HG02763 (cell line): ENCODE results near the gene GXYLT1.
"Not testable (repeated sequence)": the region's sequence is repeated elsewhere in the genome, so short reads cannot be mapped to it uniquely, and the experiment has no call there.

Source experiments
- ATAC-seq: cut with Tn5 transposase; IDR thresholded peaks from one replicate; pipeline ENCODE4 v1.9.1; 2021; ENCODE audit warnings: mild to moderate bottlenecking, moderate library complexity; ENCODE audit not compliant: unreplicated experiment

Gene GXYLT1, protein sequence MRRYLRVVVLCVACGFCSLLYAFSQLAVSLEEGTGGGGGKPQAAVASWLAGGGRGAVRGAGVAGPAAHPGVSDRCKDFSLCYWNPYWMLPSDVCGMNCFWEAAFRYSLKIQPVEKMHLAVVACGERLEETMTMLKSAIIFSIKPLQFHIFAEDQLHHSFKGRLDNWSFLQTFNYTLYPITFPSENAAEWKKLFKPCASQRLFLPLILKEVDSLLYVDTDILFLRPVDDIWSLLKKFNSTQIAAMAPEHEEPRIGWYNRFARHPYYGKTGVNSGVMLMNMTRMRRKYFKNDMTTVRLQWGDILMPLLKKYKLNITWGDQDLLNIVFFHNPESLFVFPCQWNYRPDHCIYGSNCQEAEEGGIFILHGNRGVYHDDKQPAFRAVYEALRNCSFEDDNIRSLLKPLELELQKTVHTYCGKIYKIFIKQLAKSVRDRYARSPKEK

DNA sequence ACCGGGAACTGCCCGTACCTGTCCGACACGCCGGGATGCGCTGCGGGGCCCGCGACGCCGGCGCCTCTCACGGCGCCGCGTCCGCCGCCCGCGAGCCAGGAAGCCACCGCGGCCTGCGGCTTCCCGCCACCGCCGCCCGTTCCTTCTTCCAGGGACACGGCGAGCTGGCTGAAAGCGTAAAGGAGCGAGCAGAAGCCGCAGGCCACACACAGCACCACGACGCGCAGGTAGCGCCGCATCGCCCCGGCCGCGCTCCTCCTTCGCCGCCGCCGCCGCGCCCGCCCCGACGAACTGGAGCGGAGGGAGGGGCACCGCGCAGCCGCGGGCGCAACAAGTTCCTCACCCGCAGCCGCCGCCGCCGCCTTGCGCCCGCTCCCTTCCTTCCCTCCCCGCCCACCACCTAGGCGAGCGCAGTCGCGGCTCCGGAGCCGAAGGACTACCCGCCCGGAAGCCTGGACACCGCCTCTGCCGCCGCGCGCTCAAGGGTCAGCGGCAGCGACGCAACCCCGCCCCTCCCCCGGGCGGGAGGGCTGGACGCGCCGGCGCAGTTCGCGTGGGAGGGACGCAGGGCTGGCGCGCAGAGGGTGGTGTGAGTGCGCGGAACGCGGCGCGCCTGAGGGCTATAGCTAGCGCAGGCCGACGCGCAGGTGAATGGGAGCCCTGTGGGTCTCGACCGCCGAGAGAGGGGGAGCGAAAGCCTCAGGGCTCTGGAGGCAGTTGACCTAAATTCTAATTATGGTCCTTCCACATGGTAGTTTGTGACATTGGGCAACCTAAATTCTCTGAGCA is at the start of gene GXYLT1:
Gene GXYLT1, minus strand, starts transcription at position 467 of the 789 bp plus-strand sequence. Its CDS starts 228 bp downstream, at position 239.
- peak; percentile 93 for ATAC-seq

DNA sequence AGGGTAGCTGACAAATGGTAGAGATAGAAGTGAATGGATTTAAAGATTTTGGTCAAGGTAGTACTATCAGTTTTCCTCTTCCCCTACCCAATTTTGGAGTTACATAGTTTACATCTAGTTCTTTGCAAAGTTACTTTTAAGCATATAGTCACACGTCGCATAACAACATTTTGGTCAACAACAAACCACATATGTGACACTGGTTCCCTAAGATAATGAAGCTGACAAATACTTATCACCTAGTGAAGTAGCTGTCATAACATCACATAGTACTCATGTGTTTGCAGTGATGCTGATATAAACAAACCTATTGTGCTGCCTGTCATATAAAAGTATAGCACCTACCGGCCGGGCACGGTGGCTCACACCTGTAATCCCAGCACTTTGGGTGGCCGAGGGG is 48.0 kb upstream of the GXYLT1 start:
- ATAC-seq: no peak

DNA sequence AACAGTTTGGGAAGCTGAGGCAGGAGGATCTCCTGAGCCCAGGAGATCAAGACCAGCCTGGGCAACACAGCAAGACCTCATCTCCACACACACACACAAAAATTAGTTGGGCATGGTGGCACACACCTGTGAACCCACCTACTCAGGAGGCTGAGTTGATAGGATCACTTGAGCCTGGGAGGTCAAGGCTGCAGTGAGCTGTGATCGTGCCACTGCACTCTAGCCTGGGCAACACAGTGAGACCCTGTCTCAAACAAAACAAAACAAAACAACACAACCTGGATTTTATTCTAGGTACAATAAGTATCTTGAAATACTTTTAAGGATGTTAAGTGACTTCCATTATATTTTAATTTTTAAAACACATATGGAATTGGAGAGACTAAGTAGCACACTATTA is 47.6 kb upstream of the GXYLT1 start:
- ATAC-seq: no peak

DNA sequence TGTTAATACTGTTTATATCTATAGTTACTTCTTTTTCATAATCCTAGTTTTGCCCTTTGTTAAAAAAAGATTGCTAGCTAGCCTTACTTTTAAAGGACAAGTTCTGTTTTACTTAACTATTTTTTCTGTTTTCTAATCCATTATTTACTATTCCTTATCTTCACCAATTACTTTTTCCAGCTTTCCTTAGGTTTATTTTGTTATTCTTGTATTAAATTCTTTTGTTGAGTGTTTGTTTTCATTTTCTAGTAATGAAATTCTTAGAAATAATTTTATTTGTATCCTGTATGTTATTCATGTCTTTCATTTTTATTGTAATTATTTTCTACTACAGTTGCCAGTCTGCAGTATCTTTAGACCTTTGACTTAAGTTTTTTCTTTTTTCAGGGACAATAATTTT is 45.7 kb upstream of the GXYLT1 start:
- ATAC-seq: no peak

DNA sequence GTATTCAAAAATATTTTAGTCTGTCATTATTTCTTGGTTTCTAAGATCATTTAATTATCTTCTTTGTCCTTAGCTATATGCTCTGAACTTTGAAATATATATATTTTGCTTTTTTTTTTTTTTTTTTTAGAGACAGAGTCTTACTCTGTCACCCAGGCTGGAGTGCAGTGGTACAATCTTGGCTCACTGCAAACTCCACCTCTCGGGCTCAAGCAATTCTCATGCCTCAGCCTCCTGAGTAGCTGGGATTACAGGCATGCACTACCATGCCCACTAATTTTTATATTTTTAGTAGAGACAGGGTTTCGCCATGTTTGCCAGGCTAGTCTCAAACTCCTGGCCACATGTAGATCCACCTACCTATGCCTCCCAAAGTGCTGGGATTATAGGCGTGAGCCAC is 43.6 kb upstream of the GXYLT1 start:
- not testable (repeated sequence) for ATAC-seq

DNA sequence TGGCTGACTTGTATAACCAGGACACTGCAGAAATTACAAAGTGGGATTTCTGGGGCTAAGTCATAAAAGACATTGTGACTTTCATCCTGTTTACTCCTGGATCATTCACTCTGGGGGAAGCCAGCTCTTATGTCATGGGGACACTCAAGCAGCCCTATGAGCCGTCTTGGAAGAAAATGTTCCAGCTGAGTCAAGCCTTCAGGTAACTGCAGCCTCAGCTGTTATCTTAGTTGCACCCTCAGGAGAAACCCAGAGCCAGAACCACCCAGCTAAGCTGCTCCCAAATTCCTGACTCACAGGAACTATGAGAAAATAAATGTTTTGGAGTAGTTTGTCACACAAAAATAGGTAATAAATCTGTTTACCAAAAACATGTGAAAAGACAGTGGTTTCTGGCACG is 43.1 kb upstream of the GXYLT1 start:
- no peak for ATAC-seq

DNA sequence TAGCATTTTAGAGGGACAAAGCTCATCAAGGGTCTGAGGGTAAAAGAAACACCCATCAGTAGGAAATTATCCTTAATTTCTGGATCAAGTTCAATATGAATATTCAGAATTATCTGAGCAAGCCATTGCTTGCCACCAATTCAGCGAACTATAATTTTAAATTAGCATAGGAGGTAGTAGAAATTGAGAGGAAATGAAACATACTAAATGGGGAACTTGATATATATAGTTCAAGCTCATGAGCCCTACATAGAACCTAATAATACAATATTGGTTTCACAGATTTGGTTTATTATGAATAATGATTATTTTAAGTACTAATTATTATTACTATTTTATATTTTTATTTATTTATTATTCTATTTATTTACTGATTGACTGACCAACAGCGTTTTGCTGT is 42.1 kb upstream of the GXYLT1 start:
- no peak for ATAC-seq

DNA sequence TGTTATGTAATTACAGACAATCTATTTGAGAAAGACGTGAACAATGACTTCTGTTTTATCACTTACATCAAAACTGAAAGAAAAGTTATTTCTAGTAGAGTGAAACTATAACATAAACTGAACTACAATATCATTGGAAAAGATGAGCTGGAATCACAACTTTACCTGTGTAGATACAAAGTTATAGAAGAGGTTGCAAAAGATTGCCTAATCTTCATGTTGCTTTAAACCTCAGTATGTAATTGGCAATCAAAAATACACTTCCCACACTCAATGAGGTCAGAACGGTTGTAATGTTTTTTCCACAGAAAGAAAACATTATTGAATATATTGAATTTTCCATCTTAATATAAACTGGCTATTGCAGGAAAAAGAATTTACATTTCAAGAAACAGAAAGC is 37.7 kb upstream of the GXYLT1 start:
- no peak for ATAC-seq

DNA sequence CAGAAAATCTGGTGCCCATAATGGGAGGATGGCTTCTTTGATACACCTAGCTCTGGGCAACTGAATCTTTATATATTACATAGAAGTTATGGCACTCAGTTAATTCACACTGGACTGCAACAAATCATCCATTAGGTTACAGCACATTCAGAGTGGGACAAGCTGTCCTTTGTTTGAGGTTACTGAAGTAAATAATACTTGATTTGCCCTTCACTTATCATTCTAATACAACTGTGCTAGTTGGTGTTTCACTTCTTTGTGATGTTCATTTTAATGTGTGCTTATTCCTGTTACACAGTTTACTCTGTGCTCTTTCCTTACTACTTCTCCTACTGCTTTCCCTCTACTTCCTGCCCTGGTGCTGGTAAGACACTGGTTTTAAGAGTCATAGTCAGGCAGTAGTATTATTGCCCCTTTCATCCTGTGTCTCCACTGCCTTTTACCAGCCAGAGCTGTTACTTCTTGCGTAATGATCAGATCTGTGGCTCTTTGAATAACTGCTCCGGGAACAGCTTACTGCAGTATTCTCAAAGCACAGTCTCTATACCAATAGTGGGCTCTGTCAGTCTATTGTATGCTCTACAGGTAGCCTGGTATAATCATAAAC is 36.4 kb upstream of the GXYLT1 start:
- ATAC-seq: no peak

DNA sequence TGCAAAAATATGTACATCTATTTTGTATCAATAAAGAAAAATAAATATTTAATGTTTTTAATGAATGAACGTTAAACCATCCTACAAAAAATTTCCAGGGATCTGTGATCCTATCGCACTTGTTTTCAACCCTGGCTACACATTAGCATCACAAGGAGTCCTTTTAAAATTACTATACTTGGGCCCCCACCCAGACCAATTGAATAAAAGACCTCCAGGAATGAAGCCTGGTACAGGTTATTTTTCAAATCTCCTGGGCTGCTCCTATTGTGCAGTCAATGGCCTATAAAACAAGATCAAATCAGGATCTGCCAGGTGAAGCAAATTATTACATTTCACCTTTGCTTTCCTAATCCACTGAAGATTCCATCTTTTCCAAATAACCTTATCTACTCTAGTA is 33.4 kb upstream of the GXYLT1 start:
- ATAC-seq: no peak

DNA sequence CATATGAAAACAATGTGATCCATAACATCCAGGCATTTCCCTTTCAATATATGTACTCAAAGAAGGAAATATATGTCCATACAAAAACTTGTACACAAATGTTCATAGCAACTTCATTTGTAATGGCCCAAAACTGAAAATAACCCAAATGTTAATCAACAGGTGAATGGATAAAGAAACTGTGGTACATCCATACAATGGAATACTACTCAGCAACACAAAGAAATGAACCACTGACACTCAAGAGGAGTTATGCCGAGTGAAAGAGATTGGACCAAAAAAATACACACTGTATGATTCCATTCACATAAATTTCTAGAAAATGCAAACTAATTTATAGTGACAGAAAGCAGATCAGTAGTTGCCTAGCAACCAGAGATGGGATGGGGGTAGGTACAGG is 30.3 kb upstream of the GXYLT1 start:
- ATAC-seq: no peak

DNA sequence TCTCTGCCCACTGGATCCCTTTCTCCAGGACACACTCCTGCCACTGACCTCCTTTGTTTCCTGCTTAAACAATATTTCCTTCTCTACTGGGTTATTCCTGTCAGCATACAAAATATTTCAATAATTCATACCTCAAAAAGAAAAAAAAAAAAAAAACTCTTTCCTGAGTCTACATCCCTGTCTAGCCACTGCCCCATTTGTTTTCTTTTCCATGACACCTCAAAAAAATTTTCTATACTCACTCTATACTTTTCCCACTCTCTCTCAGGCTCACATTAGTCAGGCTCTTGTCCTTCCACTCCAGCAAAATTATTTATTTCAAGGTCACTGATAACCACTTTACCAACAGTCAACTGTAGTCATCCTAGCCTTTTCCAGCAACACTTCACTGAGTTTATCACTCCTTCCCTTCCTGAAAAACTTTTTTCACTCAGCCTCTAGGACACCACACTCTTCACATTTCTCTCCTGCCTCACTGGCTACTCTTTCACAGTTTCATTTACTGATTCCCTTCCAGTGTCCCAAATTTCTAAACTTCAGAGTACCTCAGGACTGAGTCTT is 29.4 kb upstream of the GXYLT1 start:
- no peak for ATAC-seq

DNA sequence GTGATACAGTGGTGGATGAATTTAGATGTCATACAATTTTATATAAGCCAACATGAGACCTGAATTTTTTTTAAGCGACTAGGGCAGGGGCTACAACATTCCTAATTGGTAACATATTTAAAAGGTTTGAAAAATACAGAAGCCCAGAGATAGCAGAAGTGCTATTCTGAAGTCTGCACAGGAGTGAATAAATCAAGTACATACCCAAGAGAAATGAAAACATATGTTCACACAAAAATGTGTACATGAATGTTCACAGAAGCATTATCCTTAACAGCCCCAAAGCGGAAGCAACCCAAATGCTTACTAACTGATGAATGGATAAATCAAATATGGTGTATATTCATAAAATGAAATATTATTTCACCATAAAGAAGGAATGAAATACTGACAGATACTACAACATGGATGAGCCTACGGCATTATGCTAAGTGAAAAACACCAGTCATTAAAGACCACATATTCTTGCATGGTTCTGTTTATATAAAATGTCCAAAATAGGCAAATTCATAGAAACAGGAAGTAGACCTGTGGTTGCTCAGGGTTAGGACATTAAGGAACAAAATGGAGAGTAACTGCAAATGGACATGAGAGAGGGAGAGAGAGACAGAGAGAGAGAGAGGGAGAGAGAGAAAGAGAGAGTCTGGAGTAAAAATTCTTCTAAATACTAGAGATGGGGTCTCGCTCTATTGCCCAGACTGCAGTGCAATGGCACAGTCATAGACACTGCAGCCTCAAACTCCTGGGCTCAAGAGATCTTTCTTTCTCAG is 28.0 kb upstream of the GXYLT1 start:
- ATAC-seq: no peak

DNA sequence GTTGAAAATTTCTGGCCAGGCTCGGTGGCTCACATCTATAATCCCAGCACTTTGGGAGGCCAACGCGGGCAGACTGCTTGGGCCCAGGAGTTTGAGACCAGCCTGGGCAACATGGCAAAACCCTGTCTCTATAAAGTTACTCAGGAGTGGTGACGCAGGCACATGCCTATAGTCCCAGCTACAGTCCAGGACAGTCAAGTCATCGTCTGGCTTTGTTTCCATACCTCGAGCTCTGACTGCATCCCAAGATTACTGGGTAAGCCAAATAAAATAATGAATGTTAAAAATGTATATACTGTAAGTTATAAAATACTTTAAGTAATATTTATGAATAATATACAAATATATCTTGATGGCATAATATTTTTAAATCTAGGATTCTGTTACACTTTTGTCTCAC is 23.0 kb upstream of the GXYLT1 start:
- no peak for ATAC-seq

DNA sequence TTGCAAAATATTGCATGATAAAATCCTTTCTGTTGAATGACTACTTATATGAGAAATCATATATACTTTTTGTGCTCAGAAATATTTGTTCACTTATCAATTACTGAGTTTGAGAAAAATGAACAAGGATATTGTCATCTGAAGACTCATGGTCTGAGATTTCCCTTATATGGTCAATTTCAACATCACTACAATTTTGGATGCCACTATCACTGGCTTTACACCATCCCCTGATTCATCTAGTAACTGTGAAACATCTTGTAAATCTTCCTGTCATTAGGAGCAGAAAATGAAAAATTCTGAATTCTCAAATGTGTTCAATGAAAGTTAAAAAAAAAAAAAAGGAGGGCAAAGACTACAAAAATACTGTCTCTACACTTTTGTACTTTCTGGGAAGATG is 21.8 kb upstream of the GXYLT1 start:
- ATAC-seq: no peak

DNA sequence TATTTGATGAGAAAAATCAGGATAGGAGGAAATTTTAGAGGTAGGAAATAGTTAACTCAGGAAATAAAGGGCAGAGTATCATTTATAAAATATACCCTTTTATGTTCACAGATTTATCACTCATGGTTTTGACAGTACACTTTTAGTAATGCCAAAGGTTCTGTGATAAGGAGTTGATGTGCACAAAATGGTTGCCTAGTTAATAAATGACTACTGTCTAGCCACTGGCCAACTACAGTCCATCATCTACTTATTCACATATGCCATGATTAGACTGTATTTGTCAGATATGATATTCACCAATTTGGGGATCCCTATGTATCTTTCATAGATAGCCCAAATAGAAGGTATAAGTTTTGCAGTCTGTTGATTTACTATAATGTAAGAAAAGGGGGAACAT is 19.2 kb upstream of the GXYLT1 start:
- no peak for ATAC-seq

DNA sequence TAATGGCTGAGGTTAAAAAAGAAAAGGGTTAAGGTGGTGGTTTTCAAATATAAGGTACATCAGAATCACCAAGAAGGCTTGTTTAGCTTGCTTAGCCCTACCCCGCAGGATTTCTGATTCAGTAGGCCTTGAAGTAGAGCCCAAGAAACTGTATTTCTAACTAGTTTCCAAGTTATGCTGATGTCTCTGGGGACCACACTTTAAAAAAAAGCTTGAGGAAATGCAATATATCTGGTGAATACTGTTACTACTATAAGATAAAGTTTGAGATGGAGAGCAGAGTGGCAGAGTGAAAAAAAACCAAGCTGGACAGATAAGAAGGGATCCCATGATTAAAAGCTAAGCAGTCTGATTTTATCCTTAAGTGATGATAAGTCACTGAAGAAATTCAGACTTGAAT is 18.3 kb upstream of the GXYLT1 start:
- ATAC-seq: no peak

DNA sequence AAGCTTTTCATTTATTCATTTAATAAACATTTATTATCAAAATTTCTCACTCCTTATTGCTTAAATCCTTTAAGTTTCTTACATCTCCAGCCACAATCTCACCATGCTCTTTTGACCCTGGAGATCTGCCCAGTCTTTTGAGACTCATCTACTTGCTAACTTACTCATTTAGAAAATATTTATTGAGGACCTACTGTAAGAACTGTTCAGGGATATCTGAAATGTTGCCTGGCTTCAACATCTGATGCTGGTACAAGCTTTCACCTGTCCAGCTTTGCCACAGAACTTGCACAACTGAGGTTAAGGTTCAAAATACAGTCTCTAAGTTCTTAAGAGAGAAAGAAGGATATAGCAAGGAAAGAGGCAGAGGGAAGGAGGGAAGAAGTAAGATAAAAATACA is 17.5 kb upstream of the GXYLT1 start:
- no peak for ATAC-seq

DNA sequence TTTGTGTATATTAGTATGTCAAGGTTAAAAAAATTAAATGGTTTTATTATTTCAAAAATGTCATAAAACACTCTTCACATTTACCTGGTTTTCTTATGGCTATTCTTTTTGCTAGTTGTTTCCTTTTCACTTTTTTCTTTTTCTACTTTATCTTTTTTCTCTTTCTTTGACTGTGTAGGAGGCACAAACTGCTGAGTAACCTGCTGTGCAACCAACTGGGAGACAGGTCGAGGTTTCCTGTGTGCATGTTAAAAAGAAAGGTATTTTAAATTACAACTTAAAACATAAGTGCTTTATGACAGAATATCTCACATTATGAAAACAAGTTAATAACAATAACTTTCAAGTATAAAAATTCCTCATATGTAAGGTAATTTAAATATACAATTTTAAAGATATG is 16.9 kb upstream of the GXYLT1 start:
- ATAC-seq: no peak

DNA sequence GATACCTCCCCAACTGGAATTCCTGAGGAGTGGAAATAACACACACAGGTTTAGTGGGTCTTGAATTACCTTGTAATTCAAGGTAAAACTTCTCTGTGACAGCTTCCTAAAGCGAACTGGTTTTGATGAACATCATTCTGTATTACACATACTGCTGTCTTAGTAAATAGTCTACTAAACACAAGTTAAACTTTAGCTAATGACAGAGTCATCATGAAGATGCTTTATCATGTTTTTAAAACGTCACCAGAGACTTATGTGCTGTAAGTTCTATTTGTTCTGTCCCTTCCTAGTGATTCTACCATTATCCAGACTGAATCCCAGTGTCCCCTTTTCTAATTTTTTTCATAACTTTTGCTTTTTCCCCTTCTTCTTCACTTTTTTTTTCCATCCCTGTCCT is 11.6 kb upstream of the GXYLT1 start:
- ATAC-seq: no peak
